ENCODE results near the gene ATR. TPM values are rescaled to one million over a fixed set of nuclear protein-coding genes. Genes with fewer than 3 reads are reported as not detected.
"Not testable (repeated sequence)": the region's sequence is repeated elsewhere in the genome, so short reads cannot be mapped to it uniquely, and the experiment has no call there.

Gene ATR
- total and polyA plus RNA-seq, 10 of the 15 experiments (the other 5 are each of a cell fraction or from before 2014, with no cell fraction given) = 21.0 to 41.5 (median 30.1) TPM

- H3K4me2 ChIP-seq (ENCODE audit: control insufficient read depth, insufficient read depth) = no peak overlapping the region
- no peaks in the 10 kb centered on the region for H4K20me1 ChIP-seq (ENCODE audit: control insufficient read depth, insufficient read depth)
- H3K79me2 ChIP-seq (ENCODE audit: control insufficient read depth, insufficient read depth, low read length) = no peaks in the 10 kb centered on the region
- no peaks in the 10 kb centered on the region for H3K9me3 ChIP-seq (replicated peaks; ENCODE audit: control insufficient read depth, insufficient read depth, low read length)
- no peak for DNase-seq (ENCODE audit: low read depth, low spot score)
- intact Hi-C loops (cut with micrococcal nuclease; ENCODE audit: unreplicated experiment) (no loop called here), in situ Hi-C loops (cut with MboI) (no loop called here)
- no peak overlapping the region for H3K4me3 ChIP-seq
- no peaks in the 10 kb centered on the region for H3K4me1 ChIP-seq (ENCODE audit: control insufficient read depth, insufficient read depth, low read length)
- no peak for FAIRE-seq
- no peak overlapping the region for H3K9ac ChIP-seq (ENCODE audit: control insufficient read depth, insufficient read depth, low read length)
- CTCF ChIA-PET = interaction anchor here (0.7 kb wide), 1 partner anchor 144 kb away, joined by 6 read pairs; no protein-coding TSS in a partner anchor
- POLR2A ChIA-PET = interaction anchor here (0.7 kb wide), 1 partner anchor 99 kb away, joined by 6 read pairs; no protein-coding TSS in a partner anchor
- no peak overlapping the region for H2AFZ ChIP-seq (ENCODE audit: control insufficient read depth, low read depth, low read length)
- RAD21 ChIA-PET (ENCODE audit: unreplicated experiment) = no interaction called here
- ATAC-seq = no peak
- BruUV-seq (replicated peaks) = no TSS peak
- TF ChIP-seq POLR2AphosphoS5 (IDR thresholded peaks at IDR 0.05; ENCODE audit: low read length) (no peak), ZSCAN29 (IDR thresholded peaks at IDR 0.05) (no peak)
- H3K27ac ChIP-seq (ENCODE audit: control insufficient read depth, insufficient read depth) = no peak overlapping the region
- 100% methylated on average over 1 of the region's 1 CpG for WGBS (ENCODE audit: insufficient coverage, insufficient replicate concordance, low lambda C conversion rate, missing lambda C conversion rate)
- peaks cover 0 to 15% of the 10 kb centered on the region in 2 experiments; a peak in 2 of 4 replicates for H3K36me3 ChIP-seq (ENCODE audit: control insufficient read depth in 2 of 2, insufficient read depth in 2 of 2, low read length in 1 of 2)
- no peaks in the 10 kb centered on the region for H3K27me3 ChIP-seq (replicated peaks in 1 of 2; ENCODE audit: control insufficient read depth in 2 of 2, insufficient read depth in 2 of 2, low read length in 1 of 2)
- SMC1A ChIA-PET (ENCODE audit: uncharacterized antibody, unreplicated experiment) = no interaction called here
Observed at GRCh38 chr3:142417302-142417701, 161.2 kb downstream of the ATR start.

GRCh38 chr3:142400537-142400936 lies 178.0 kb downstream of the ATR start:
- RAD21 ChIA-PET (ENCODE audit: unreplicated experiment); BruUV-seq (replicated peaks); ATAC-seq; H4K20me1 ChIP-seq (ENCODE audit: control insufficient read depth, insufficient read depth); H3K9ac ChIP-seq (ENCODE audit: control insufficient read depth, insufficient read depth, low read length); H3K4me2 ChIP-seq (ENCODE audit: control insufficient read depth, insufficient read depth); SMC1A ChIA-PET (ENCODE audit: uncharacterized antibody, unreplicated experiment); intact Hi-C loops (cut with micrococcal nuclease; ENCODE audit: unreplicated experiment); FAIRE-seq; DNase-seq (ENCODE audit: low read depth, low spot score); in situ Hi-C loops (cut with MboI); H3K4me3 ChIP-seq; H2AFZ ChIP-seq (ENCODE audit: control insufficient read depth, low read depth, low read length); H3K4me1 ChIP-seq (ENCODE audit: control insufficient read depth, insufficient read depth, low read length); H3K27ac ChIP-seq (ENCODE audit: control insufficient read depth, insufficient read depth); H3K79me2 ChIP-seq (ENCODE audit: control insufficient read depth, insufficient read depth, low read length); H3K27me3 ChIP-seq (replicated peaks in 1 of 2; ENCODE audit: control insufficient read depth in 2 of 2, insufficient read depth in 2 of 2, low read length in 1 of 2); POLR2A ChIA-PET; H3K9me3 ChIP-seq (replicated peaks; ENCODE audit: control insufficient read depth, insufficient read depth, low read length): not testable (repeated sequence)
- peaks cover 0 to 16% of the 10 kb centered on the region in 2 experiments; a peak in 1 of 4 replicates for H3K36me3 ChIP-seq (ENCODE audit: control insufficient read depth in 2 of 2, insufficient read depth in 2 of 2, low read length in 1 of 2)
- CTCF ChIA-PET = interaction anchor here (1.3 kb wide), 1 partner anchor 32 kb away, joined by 3 read pairs; no protein-coding TSS in a partner anchor
- WGBS (ENCODE audit: insufficient coverage, insufficient replicate concordance, low lambda C conversion rate, missing lambda C conversion rate) = 94% methylated on average over 7 of the region's 7 CpGs

Small RNA genes lying within 50 kb of the gene (small RNA-seq; reads per million reads assigned to genes)
- 0.20 reads per million for gene RNA5SP143
- not detected for gene RNU1-100P
- gene RNU6-1294P = not detected

Other genes with a start within 250 kb of the ATR start
- 19.3 and 35.9 TPM in 2 replicates for gene XRN1, start 130.7 kb downstream of the ATR start, total RNA-seq (2014; rRNA removed)
- 26.9 and 28.6 TPM in 2 replicates for gene XRN1, start 130.7 kb downstream of the ATR start, total RNA-seq (2014; rRNA removed; fragmentation: Illumina TruSeq; extraction: Trizol)
- 16.2 and 19.3 TPM in 2 replicates for gene XRN1, start 130.7 kb downstream of the ATR start, total RNA-seq (2021)
- 38.8 and 43.8 TPM in 2 replicates for gene XRN1, start 130.7 kb downstream of the ATR start, polyA plus RNA-seq (2011; rRNA removed)
- gene XRN1, start 130.7 kb downstream of the ATR start, polyA plus RNA-seq (2014; fragmentation: Illumina TruSeq; extraction: Trizol) = 16.8 and 28.8 TPM in 2 replicates
- 1 to 10 TPM; 1.7 to 7.5 TPM for gene XRN1, start 130.7 kb downstream of the ATR start, polyA plus RNA-seq (2014; fragmentation: Nextera tagmentation; extraction: Ambion mirVana)
- 6.7 and 14.2 TPM in 2 replicates for gene XRN1, start 130.7 kb downstream of the ATR start, polyA plus RNA-seq (2014; rRNA removed)
- 10 to 100 TPM; 10.6 to 12.4 TPM for gene XRN1, start 130.7 kb downstream of the ATR start, polyA plus RNA-seq (2016; fragmentation: Nextera tagmentation; extraction: Ambion mirVana)
- gene PLS1, start 17.7 kb upstream of the ATR start, total RNA-seq (2014; rRNA removed) = 1.6 and 2.0 TPM in 2 replicates
- gene PLS1, start 17.7 kb upstream of the ATR start, total RNA-seq (2014; rRNA removed; fragmentation: Illumina TruSeq; extraction: Trizol) = 2.0 and 2.5 TPM in 2 replicates
- gene PLS1, start 17.7 kb upstream of the ATR start, total RNA-seq (2021) = 1.5 and 1.6 TPM in 2 replicates
- 11.7 and 18.0 TPM in 2 replicates for gene PLS1, start 17.7 kb upstream of the ATR start, polyA plus RNA-seq (2011; rRNA removed)
- 2.2 and 4.2 TPM in 2 replicates for gene PLS1, start 17.7 kb upstream of the ATR start, polyA plus RNA-seq (2014; fragmentation: Illumina TruSeq; extraction: Trizol)
- 1 to 10 TPM; 1.2 TPM for gene PLS1, start 17.7 kb upstream of the ATR start, polyA plus RNA-seq (2014; fragmentation: Nextera tagmentation; extraction: Ambion mirVana)
- 0.78 and 1.4 TPM in 2 replicates for gene PLS1, start 17.7 kb upstream of the ATR start, polyA plus RNA-seq (2014; rRNA removed)
- gene PLS1, start 17.7 kb upstream of the ATR start, polyA plus RNA-seq (2016; fragmentation: Nextera tagmentation; extraction: Ambion mirVana) = 1 to 10 TPM in 1 of 2 experiments, under 1 TPM in 1; 0.59 to 1.7 TPM
- 0.17 and 0.71 TPM in 2 replicates for gene TRPC1, start 145.3 kb upstream of the ATR start, total RNA-seq (2014; rRNA removed)
- gene TRPC1, start 145.3 kb upstream of the ATR start, total RNA-seq (2014; rRNA removed; fragmentation: Illumina TruSeq; extraction: Trizol) = 0.18 and 0.28 TPM in 2 replicates
- 0.26 and 0.35 TPM in 2 replicates for gene TRPC1, start 145.3 kb upstream of the ATR start, total RNA-seq (2021)
- 2.9 and 6.0 TPM in 2 replicates for gene TRPC1, start 145.3 kb upstream of the ATR start, polyA plus RNA-seq (2011; rRNA removed)
- 0.12 and 0.27 TPM in 2 replicates for gene TRPC1, start 145.3 kb upstream of the ATR start, polyA plus RNA-seq (2014; fragmentation: Illumina TruSeq; extraction: Trizol)
- under 1 TPM; 0.05 TPM for gene TRPC1, start 145.3 kb upstream of the ATR start, polyA plus RNA-seq (2014; fragmentation: Nextera tagmentation; extraction: Ambion mirVana)
- 0.15 and 0.97 TPM in 2 replicates for gene TRPC1, start 145.3 kb upstream of the ATR start, polyA plus RNA-seq (2014; rRNA removed)
- gene TRPC1, start 145.3 kb upstream of the ATR start, polyA plus RNA-seq (2016; fragmentation: Nextera tagmentation; extraction: Ambion mirVana) = under 1 TPM; 0.11 to 0.34 TPM